Liver (tissue), 9 donors: Measurements from ENCODE around the gene CSAD. TPM values are rescaled to one million over a fixed set of nuclear protein-coding genes. Genes with fewer than 3 reads are reported as not detected.
A peak's percentile ranks its signal among the peaks of the same experiment; 100 is the strongest.

Experiments used
- DNase-seq: peaks from one replicate; pipeline ENCODE4 v3.0.0-alpha.2; 2017; ENCODE audit warnings: low spot score
- H3K27ac ChIP-seq, 2 donors: one replicate each; pipeline ENCODE4 v1.7.0; 2013; ENCODE audit warnings: inconsistent platforms in 2 of 2, low read length in 2 of 2, control low read depth in 1 of 2, low read depth in 1 of 2, mild to moderate bottlenecking in 1 of 2
- H3K27me3 ChIP-seq, 4 donors: one replicate each; pipeline versions ENCODE4 v1.6.1 to v1.7.0; 2013; ENCODE audit warnings: low read length in 3 of 4, inconsistent platforms in 1 of 4, mild to moderate bottlenecking in 1 of 4, moderate library complexity in 1 of 4; ENCODE audit not compliant: control insufficient read depth in 4 of 4, insufficient read depth in 4 of 4
- H3K36me3 ChIP-seq, 4 donors: one replicate each; pipeline versions ENCODE4 v1.6.1 to v1.7.0; 2013; ENCODE audit warnings: low read length in 3 of 4, mild to moderate bottlenecking in 3 of 4, low read depth in 1 of 4, moderate library complexity in 1 of 4; ENCODE audit not compliant: control insufficient read depth in 4 of 4, insufficient read depth in 3 of 4
- H3K4me1 ChIP-seq, 4 donors: one replicate each; pipeline versions ENCODE4 v1.6.1 to v1.7.0; 2013; ENCODE audit warnings: low read length in 3 of 4, mild to moderate bottlenecking in 3 of 4, moderate library complexity in 1 of 4; ENCODE audit not compliant: control insufficient read depth in 4 of 4, insufficient read depth in 4 of 4
- H3K4me3 ChIP-seq, 3 donors: one replicate each; pipeline versions ENCODE4 v1.6.1 to v1.7.0; 2013; ENCODE audit warnings: low read length in 3 of 3, control low read depth in 1 of 3, low read depth in 1 of 3, mild to moderate bottlenecking in 1 of 3
- H3K9ac ChIP-seq, 2 donors: one replicate each; pipeline ENCODE4 v1.7.0; 2013; ENCODE audit warnings: low read length in 2 of 2, mild to moderate bottlenecking in 2 of 2, moderate library complexity in 2 of 2, control low read depth in 1 of 2, low read depth in 1 of 2
- H3K9me3 ChIP-seq, 4 donors: one replicate each; pipeline versions ENCODE4 v1.6.1 to v1.7.0; 2013; ENCODE audit warnings: low read length in 3 of 4; ENCODE audit not compliant: control insufficient read depth in 4 of 4
- ATF3 ChIP-seq: IDR thresholded peaks from 2 replicates; pipeline ENCODE4 v1.6.1; 2016; ENCODE audit warnings: antibody characterized with exemption
- CTCF ChIP-seq: fragments of 150-350 bp; IDR thresholded peaks from 2 replicates; pipeline ENCODE4 v1.5.1; 2017; ENCODE audit warnings: improper control_type of control experiment, low read depth, low read length; ENCODE audit not compliant: missing input control
- EGR1 ChIP-seq, 2 donors: IDR thresholded peaks; 2 replicates each; pipeline ENCODE4 v1.6.1; 2016 to 2018; ENCODE audit warnings: antibody characterized with exemption in 2 of 2, low read depth in 2 of 2
- FOXA1 ChIP-seq: IDR thresholded peaks from 2 replicates; pipeline ENCODE4 v1.6.1; 2016; ENCODE audit warnings: antibody characterized with exemption
- FOXA2 ChIP-seq: IDR thresholded peaks from 2 replicates; pipeline ENCODE4 v1.6.1; 2016; ENCODE audit warnings: antibody characterized with exemption
- GABPA ChIP-seq, 2 donors: IDR thresholded peaks in 1 of 2; conservative IDR thresholded peaks in 1 of 2; 2 replicates each; pipeline ENCODE4 v1.6.1; 2016; ENCODE audit warnings: antibody characterized with exemption in 2 of 2, mild to moderate bottlenecking in 1 of 2, moderate library complexity in 1 of 2
- HNF4A ChIP-seq, 2 donors: conservative IDR thresholded peaks; 2 replicates each; pipeline ENCODE4 v1.6.1; 2016; ENCODE audit warnings: antibody characterized with exemption in 2 of 2, mild to moderate bottlenecking in 2 of 2
- HNF4G ChIP-seq: IDR thresholded peaks from 2 replicates; pipeline ENCODE4 v1.6.1; 2016; ENCODE audit warnings: antibody characterized with exemption
- JUND ChIP-seq, 2 donors: IDR thresholded peaks; 2 replicates each; pipeline ENCODE4 v1.6.1; 2016; ENCODE audit warnings: antibody characterized with exemption in 2 of 2
- MAX ChIP-seq: IDR thresholded peaks from 2 replicates; pipeline ENCODE4 v1.6.1; 2016; ENCODE audit warnings: antibody characterized with exemption
- NR2F2 ChIP-seq: IDR thresholded peaks from 2 replicates; pipeline ENCODE4 v1.6.1; 2016; ENCODE audit warnings: antibody characterized with exemption
- RAD21 ChIP-seq, 2 donors: IDR thresholded peaks; 2 replicates each; pipeline ENCODE4 v1.6.1; 2016; ENCODE audit warnings: antibody characterized with exemption in 2 of 2, mild to moderate bottlenecking in 2 of 2
- REST ChIP-seq: IDR thresholded peaks from 2 replicates; pipeline ENCODE4 v1.6.1; 2016; ENCODE audit warnings: antibody characterized with exemption, mild to moderate bottlenecking
- RXRA ChIP-seq, 2 donors: IDR thresholded peaks; 2 replicates each; pipeline ENCODE4 v1.6.1; 2017 to 2018; ENCODE audit warnings: antibody characterized with exemption in 2 of 2, mild to moderate bottlenecking in 1 of 2
- SP1 ChIP-seq: IDR thresholded peaks from 2 replicates; pipeline ENCODE4 v1.6.1; 2018; ENCODE audit warnings: antibody characterized with exemption, mild to moderate bottlenecking
- TAF1 ChIP-seq: conservative IDR thresholded peaks from 2 replicates; pipeline ENCODE4 v1.6.1; 2016; ENCODE audit warnings: antibody characterized with exemption, mild to moderate bottlenecking
- YY1 ChIP-seq: IDR thresholded peaks from 2 replicates; pipeline ENCODE4 v1.6.1; 2016; ENCODE audit warnings: antibody characterized with exemption, mild to moderate bottlenecking
- ZBTB33 ChIP-seq: IDR thresholded peaks from 2 replicates; pipeline ENCODE4 v1.6.1; 2016; ENCODE audit warnings: antibody characterized with exemption
- WGBS: extraction: QIAGEN DNeasy Blood & Tissue Kit; methylation state at CpG from one replicate; pipeline ENCODE4 v1.1.7; 2013; 5-methylcytosine and 5-hydroxymethylcytosine counted together
- polyA plus RNA-seq, 2 donors: library from polyadenylated mRNA; stranded (reverse) in 1 of 2; unstranded in 1 of 2; fragments of 200-250 nt in 1 of 2; fragments of >200 nt in 1 of 2; fragmentation: Nextera tagmentation in 1 of 2; extraction: Ambion mirVana in 1 of 2; gene quantifications; one replicate each; pipeline versions ENCODE4 v1.2.1 to v1.2.3, GENCODE V29; 2013 to 2015
- total RNA-seq, 2 donors: library from RNA; depleted of rRNA; stranded (reverse); fragments of >200 nt; gene quantifications; one replicate each; pipeline ENCODE4 v1.2.3, GENCODE V29; 2014
- donor health status: healthy.
- donor health status: healthy.
- donor health status: healthy.
- donor health status: healthy.
- donor health status: healthy.

Gene CSAD
- total and polyA plus RNA-seq, 4 donors = 4.4 to 41.5 (median 35.1) TPM

- peak; percentile 83 for TF ChIP-seq ZBTB33
- TF ChIP-seq ATF3 = no peak
- peak; percentile 91 for TF ChIP-seq SP1
- TF ChIP-seq EGR1 (IDR thresholded peaks at IDR 0.05; ENCODE audit: low read depth in 2 of 2) = peak in 1 of 2 donors; percentile 61
- no peak for TF ChIP-seq CTCF
- TF ChIP-seq HNF4A (conservative IDR thresholded peaks at IDR 0.05) = peak; percentile 93 to 97
- peak; percentile 73 for TF ChIP-seq HNF4G
- TF ChIP-seq FOXA1 = peak; percentile 78
- peak; percentile 35 for TF ChIP-seq TAF1
- peak; percentile 94 for TF ChIP-seq MAX
- peak in 1 of 2 donors; percentile 36 for TF ChIP-seq RAD21 (IDR thresholded peaks at IDR 0.05)
- peak in 1 of 2 donors; percentile 82 for TF ChIP-seq GABPA (IDR thresholded peaks at IDR 0.05 in 1 of 2, conservative IDR thresholded peaks at IDR 0.05 in 1 of 2)
- peak; percentile 63 for TF ChIP-seq FOXA2
- TF ChIP-seq NR2F2 = peak; percentile 94
- TF ChIP-seq RXRA (IDR thresholded peaks at IDR 0.05) = peak; percentile 98 to 99
- peak; percentile 26 for TF ChIP-seq REST
- peak in 1 of 2 donors; percentile 69 for TF ChIP-seq JUND (IDR thresholded peaks at IDR 0.05)
- TF ChIP-seq YY1 = peak; percentile 63
- Histone ChIP-seq H3K9ac (peak overlapping the region; percentile 79 to 86), H3K4me1 (peaks cover 15 to 60% (median 50%) of the 10 kb centered on the region in 4 donors), H3K27ac (peak overlapping the region; percentile 69 to 83), H3K4me3 (peak overlapping the region; percentile 56 to 64 (median 56)), H3K9me3 (no peaks in the 10 kb centered on the region), H3K27me3 (no peaks in the 10 kb centered on the region), H3K36me3 (peaks cover 0 to 9% (median 0%) of the 10 kb centered on the region in 4 donors)
- 50% methylated on average over 8 of the region's 8 CpGs for WGBS
- no peak for DNase-seq
These were observed 10.5 kb downstream of the CSAD start for GRCh38 chr12:53170215-53170614.
